Activated T-helper 1 cell treated with anti-CD3 and anti-CD28 coated beads, Interleukin-12 subunit alpha, Interleukin-12 subunit beta, Interleukin-2, Interleukin-4 antibody, amounts not matched to agents 30 ng/mL and 10 ng/mL and 1 ng/mL, durations not matched to agents 14 hours and 24 hours and 36 hours (primary cell): ENCODE results near the gene TMEM221. TPM values are rescaled to one million over a fixed set of nuclear protein-coding genes. Genes with fewer than 3 reads are reported as not detected.

ENCODE experiments used
- DNase-seq: peaks from one replicate; pipeline ENCODE4 v3.0.0; 2021; ENCODE audit warnings: low spot score
- H3K27ac Mint-ChIP-seq: one replicate; pipeline ENCODE4 v1.8.0; 2021; ENCODE audit warnings: mild to moderate bottlenecking, mixed read lengths
- H3K27me3 Mint-ChIP-seq: one replicate; pipeline ENCODE4 v1.8.0; 2022; ENCODE audit warnings: mild to moderate bottlenecking, moderate library complexity, mixed read lengths; ENCODE audit not compliant: insufficient read depth
- H3K36me3 Mint-ChIP-seq: one replicate; pipeline ENCODE4 v1.8.0; 2021; ENCODE audit warnings: low read depth, mixed read lengths
- H3K4me1 Mint-ChIP-seq: one replicate; pipeline ENCODE4 v1.8.0; 2021; ENCODE audit warnings: low read depth, mixed read lengths
- H3K4me3 Mint-ChIP-seq: one replicate; pipeline ENCODE4 v1.8.0; 2021; ENCODE audit warnings: mild to moderate bottlenecking, moderate library complexity, mixed read lengths
- H3K9me3 Mint-ChIP-seq: one replicate; pipeline ENCODE4 v1.8.0; 2021; ENCODE audit warnings: mixed read lengths
- intact Hi-C: fragments of 100-400 bp; cut with micrococcal nuclease; formaldehyde crosslinking; loops from one replicate; pipeline ENCODE4 v1.15.1; 2024
- total RNA-seq: library from RNA; stranded (reverse); gene quantifications from 2 replicates; pipeline ENCODE4 v1.2.3, GENCODE V29; 2022

The TMEM221 gene
- total RNA-seq, 1 donor from 2014 or later, result not detected

GRCh38 chr19:17389957-17390664 is 58.4 kb downstream of the TMEM221 start:
- H3K36me3 Mint-ChIP-seq, result no peaks in the 10 kb centered on the region
- intact Hi-C loops, result loop anchor here (10.0 kb wide), 1 partner anchor 325 kb away; no protein-coding TSS in a partner anchor

GRCh38 chr19:17389288-17389687 is 59.2 kb downstream of the TMEM221 start:
- Mint-ChIP-seq H3K27me3 (peaks cover 21% of the 10 kb centered on the region), H3K9me3 (peaks cover 4% of the 10 kb centered on the region), H3K4me1 (peaks cover 11% of the 10 kb centered on the region), H3K27ac (no peak overlapping the region), H3K36me3 (no peaks in the 10 kb centered on the region), H3K4me3 (no peak overlapping the region)
- intact Hi-C loops, result loop anchor here (10.0 kb wide), 1 partner anchor 324 kb away; no protein-coding TSS in a partner anchor
- DNase-seq, result no peak

More at GRCh38 chr19:17389957-17390664, 58.4 kb downstream of the TMEM221 start:
- peak overlapping the region; percentile 90 for H3K4me3 Mint-ChIP-seq
- no peak overlapping the region for H3K27ac Mint-ChIP-seq
- peaks cover 4% of the 10 kb centered on the region for H3K9me3 Mint-ChIP-seq
- no peak for DNase-seq
- peaks cover 16% of the 10 kb centered on the region for H3K4me1 Mint-ChIP-seq
- H3K27me3 Mint-ChIP-seq, result peaks cover 21% of the 10 kb centered on the region

GRCh38 chr19:17385878-17386611 is 62.4 kb downstream of the TMEM221 start:
- H3K27ac Mint-ChIP-seq, result no peak overlapping the region
- DNase-seq, result peak; percentile 46

More at GRCh38 chr19:17385878-17386611, 62.4 kb downstream of the TMEM221 start:
- Mint-ChIP-seq H3K27me3 (peaks cover 21% of the 10 kb centered on the region), H3K36me3 (no peaks in the 10 kb centered on the region), H3K4me3 (no peak overlapping the region), H3K4me1 (peaks cover 10% of the 10 kb centered on the region), H3K9me3 (peaks cover 4% of the 10 kb centered on the region)
- intact Hi-C loops, result loop anchor here (1.0 to 10.0 kb wide), 3 partner anchors 40 to 321 kb away; no protein-coding TSS in a partner anchor

Other genes with a start within 250 kb of the TMEM221 start
- gene USE1, start 233.3 kb downstream of the TMEM221 start, total RNA-seq, result 34.6 and 36.0 TPM in 2 replicates
- gene OCEL1, start 222.4 kb downstream of the TMEM221 start, total RNA-seq, result 17.0 and 19.6 TPM in 2 replicates
- gene NR2F6, start 202.7 kb downstream of the TMEM221 start, total RNA-seq, result 14.3 and 14.4 TPM in 2 replicates
- 0.10 and 0.26 TPM in 2 replicates for gene USHBP1, start 183.9 kb downstream of the TMEM221 start, total RNA-seq
- 114 and 120 TPM in 2 replicates for gene BABAM1, start 181.2 kb downstream of the TMEM221 start, total RNA-seq
- gene ANKLE1, start 166.8 kb downstream of the TMEM221 start, total RNA-seq, result 13.4 and 13.8 TPM in 2 replicates
- 8.8 and 9.0 TPM in 2 replicates for gene ABHD8, start 145.2 kb downstream of the TMEM221 start, total RNA-seq
- 108 and 118 TPM in 2 replicates for gene MRPL34, start 142.8 kb downstream of the TMEM221 start, total RNA-seq
- 45.3 and 50.2 TPM in 2 replicates for gene DDA1, start 139.1 kb downstream of the TMEM221 start, total RNA-seq
- 6.6 and 7.4 TPM in 2 replicates for gene ANO8, start 113.8 kb downstream of the TMEM221 start, total RNA-seq
- 64.2 and 72.0 TPM in 2 replicates for gene GTPBP3, start 111.1 kb downstream of the TMEM221 start, total RNA-seq
- gene PLVAP, start 71.3 kb downstream of the TMEM221 start, total RNA-seq, result 0.08 TPM in 1 of 2 replicates, not detected in the other
- gene CCDC194, start 54.5 kb downstream of the TMEM221 start, total RNA-seq, result 1.9 and 2.6 TPM in 2 replicates
- 146 and 148 TPM in 2 replicates for gene BST2, start 43.0 kb downstream of the TMEM221 start, total RNA-seq
- gene MVB12A, start 28.6 kb downstream of the TMEM221 start, total RNA-seq, result 40.8 and 42.7 TPM in 2 replicates
- gene NXNL1, start 12.3 kb upstream of the TMEM221 start, total RNA-seq, result not detected in 2 replicates
- 1.7 and 2.0 TPM in 2 replicates for gene SLC27A1, start 21.9 kb upstream of the TMEM221 start, total RNA-seq
- gene PGLS, start 63.0 kb upstream of the TMEM221 start, total RNA-seq, result 58.9 and 61.3 TPM in 2 replicates
- gene COLGALT1, start 107.0 kb upstream of the TMEM221 start, total RNA-seq, result 115 and 117 TPM in 2 replicates
- 0.02 TPM in 1 of 2 replicates, not detected in the other for gene UNC13A, start 239.7 kb upstream of the TMEM221 start, total RNA-seq